Caco-2 (cell line): ENCODE measurements around the gene TDRD5. TPM values are rescaled to one million over a fixed set of nuclear protein-coding genes. Genes with fewer than 3 reads are reported as not detected.

Experiments used
- BruUV-seq: library from RNA; stranded (reverse); fragments of 400-500 nt; replicated peaks from 2 replicates; lab custom pipeline; 2021; lab: Mats Ljungman, UMichigan
- CTCF ChIA-PET: fragments of 300-600 bp; sonication (Branson Sonifier 250); formaldehyde crosslinking; loops from one replicate; lab custom pipeline; 2022; ENCODE audit warnings: antibody characterized with exemption; lab: Charles Lee
- POLR2A ChIA-PET: fragments of 300-600 bp; sonication (Branson Sonifier 250); formaldehyde crosslinking; loops from one replicate; lab custom pipeline; 2022; ENCODE audit warnings: antibody characterized with exemption; lab: Charles Lee
- DNase-seq, 2 experiments: peaks; one replicate each; pipeline versions ENCODE4 v3.0.0 to v3.0.0-alpha.2; 2020 to 2022
- H3K27me3 ChIP-seq: replicated peaks from 2 replicates; pipeline ENCODE4 v1.6.0; 2011; ENCODE audit warnings: low read length; ENCODE audit not compliant: control insufficient read depth, insufficient read depth
- H3K36me3 ChIP-seq: 2 replicates; pipeline ENCODE4 v1.5.1; 2011; ENCODE audit warnings: low read length; ENCODE audit not compliant: control insufficient read depth, insufficient read depth
- H3K4me1 ChIP-seq: fragments of 250-450 bp; sonication (Bioruptor Pico); 2 replicates; pipeline ENCODE4 v1.5.1; 2020; ENCODE audit warnings: mild to moderate bottlenecking
- H3K4me3 ChIP-seq: 2 replicates; pipeline ENCODE4 v1.5.1; 2011; ENCODE audit warnings: low read depth, mild to moderate bottlenecking, control low read depth, low read length
- H3K9me3 ChIP-seq: fragments of 250-450 bp; sonication (Bioruptor Pico); 2 replicates; pipeline ENCODE4 v1.5.1; 2020; ENCODE audit warnings: mild to moderate bottlenecking, moderate library complexity
- H3K27ac Mint-ChIP-seq: one replicate; pipeline ENCODE4 v1.8.0; 2022; ENCODE audit warnings: mixed read lengths; ENCODE audit not compliant: unreplicated experiment
- H3K27me3 Mint-ChIP-seq: one replicate; pipeline ENCODE4 v1.8.0; 2022; ENCODE audit warnings: mixed read lengths; ENCODE audit not compliant: insufficient read depth, unreplicated experiment
- H3K36me3 Mint-ChIP-seq: one replicate; pipeline ENCODE4 v1.8.0; 2022; ENCODE audit warnings: mild to moderate bottlenecking, mixed read lengths; ENCODE audit not compliant: insufficient read depth, unreplicated experiment
- H3K4me1 Mint-ChIP-seq: one replicate; pipeline ENCODE4 v1.8.0; 2022; ENCODE audit warnings: low read depth, mixed read lengths; ENCODE audit not compliant: unreplicated experiment
- H3K4me3 Mint-ChIP-seq: one replicate; pipeline ENCODE4 v1.8.0; 2022; ENCODE audit warnings: mild to moderate bottlenecking, moderate library complexity, mixed read lengths; ENCODE audit not compliant: unreplicated experiment
- H3K9me3 Mint-ChIP-seq: one replicate; pipeline ENCODE4 v1.8.0; 2022; ENCODE audit warnings: mixed read lengths; ENCODE audit not compliant: unreplicated experiment
- CTCF ChIP-seq, 2 experiments: fragments of 200-600 bp in 1 of 2; IDR thresholded peaks; 1 replicate in 1 of 2; 2 replicates in 1 of 2; pipeline versions ENCODE4 v1.5.1 to v1.8.0; 2011 to 2022; ENCODE audit warnings: antibody characterized with exemption in 1 of 2, control low read depth in 1 of 2, inconsistent platforms in 1 of 2, low read depth in 1 of 2, low read length in 1 of 2, mild to moderate bottlenecking in 1 of 2, moderate library complexity in 1 of 2; ENCODE audit not compliant: insufficient read depth in 1 of 2, severe bottlenecking in 1 of 2, unreplicated experiment in 1 of 2
- intact Hi-C: fragments of 100-400 bp; cut with micrococcal nuclease; formaldehyde crosslinking; loops from one replicate; pipeline ENCODE4 v1.10.0; 2022; ENCODE audit not compliant: unreplicated experiment
- total RNA-seq: library from RNA; stranded (reverse); gene quantifications from 2 replicates; pipeline ENCODE4 v1.2.3, GENCODE V29; 2022

The TDRD5 gene
- total RNA-seq, 1 experiment from 2014 or later = 0.52 TPM

GRCh38 chr1:179731643-179732042 is 140.0 kb downstream of the TDRD5 start:
- no peak for DNase-seq
- H3K36me3 Mint-ChIP-seq = no peaks in the 10 kb centered on the region
- intact Hi-C loops = no loop called here
- H3K9me3 Mint-ChIP-seq = no peaks in the 10 kb centered on the region
- BruUV-seq = no TSS peak
- H3K4me1 Mint-ChIP-seq = no peaks in the 10 kb centered on the region
- H3K27me3 Mint-ChIP-seq = peaks cover 3% of the 10 kb centered on the region
- Histone ChIP-seq H3K36me3 (no peaks in the 10 kb centered on the region), H3K4me3 (no peak overlapping the region), H3K27me3 (peaks cover 2% of the 10 kb centered on the region; the same call in 1 of the 2 replicates), H3K4me1 (no peaks in the 10 kb centered on the region), H3K9me3 (no peaks in the 10 kb centered on the region)
- CTCF ChIA-PET = no interaction called here
- H3K4me3 Mint-ChIP-seq = no peak overlapping the region
- POLR2A ChIA-PET = no interaction called here
- TF ChIP-seq CTCF (IDR thresholded peaks at IDR 0.05; ENCODE audit: insufficient read depth in 1 of 2, low read depth in 1 of 2, low read length in 1 of 2, severe bottlenecking in 1 of 2, unreplicated experiment in 1 of 2) = no peak
- no peak overlapping the region for H3K27ac Mint-ChIP-seq

Other genes starting within 250 kb of the TDRD5 start
- gene AXDND1, start 225.9 kb upstream of the TDRD5 start, total RNA-seq = not detected in 2 replicates
- not detected in 2 replicates for gene NPHS2, start 15.9 kb upstream of the TDRD5 start, total RNA-seq
- not detected in 2 replicates for gene FAM163A, start 151.5 kb downstream of the TDRD5 start, total RNA-seq